SK-N-SH (cell line): Measurements from ENCODE around the gene MRPL18. TPM values are rescaled to one million over a fixed set of nuclear protein-coding genes. Genes with fewer than 3 reads are reported as not detected.

ENCODE experiments used
- CTCF ChIA-PET: fragments of 300-600, 350-600 bp; formaldehyde crosslinking; extraction: SDS; loops from one replicate; lab custom pipeline; 2021; lab: Yijun Ruan, JAX
- POLR2A ChIA-PET: fragments of 350-600 bp; sonication (Branson Sonifier 250); formaldehyde crosslinking; extraction: SDS; loops from one replicate; lab custom pipeline; 2020; ENCODE audit warnings: antibody characterized with exemption, inconsistent platforms; lab: Yijun Ruan, JAX
- DNase-seq: peaks from one replicate; pipeline ENCODE4 v3.0.0; 2012
- H2AFZ ChIP-seq: fragments of 200-600 bp; sonication (generic); 2 replicates; pipeline ENCODE4 v1.8.1; 2016; ENCODE audit warnings: antibody characterized with exemption, mild to moderate bottlenecking, low read depth
- H3F3A ChIP-seq: fragments of 200-600 bp; sonication (generic); replicated peaks from 2 replicates; pipeline ENCODE3; 2016; ENCODE audit warnings: antibody characterized with exemption, mild to moderate bottlenecking; ENCODE audit not compliant: insufficient read depth
- H3K27ac ChIP-seq, 2 experiments: fragments of 200-500 bp in 1 of 2; fragments of 200-600 bp in 1 of 2; sonication (Bioruptor generic) in 1 of 2; sonication (generic), shearing (Covaris generic) in 1 of 2; 2 replicates each; pipeline versions ENCODE4 v1.5.1 to v1.6.1; 2014 to 2016; ENCODE audit warnings: low read depth in 2 of 2, inconsistent platforms in 1 of 2, low read length in 1 of 2, mild to moderate bottlenecking in 1 of 2, mixed read lengths in 1 of 2
- H3K27me3 ChIP-seq: fragments of 200-600 bp; sonication (generic), shearing (Covaris generic); 2 replicates; pipeline ENCODE4 v1.6.1; 2016; ENCODE audit warnings: mixed run types; ENCODE audit not compliant: insufficient read depth
- H3K36me3 ChIP-seq, 2 experiments: fragments of 200-500 bp in 1 of 2; fragments of 200-600 bp in 1 of 2; sonication (Bioruptor generic) in 1 of 2; sonication (generic) in 1 of 2; replicated peaks in 1 of 2; 2 replicates each; pipeline versions ENCODE3 to v1.5.1; 2014 to 2016; ENCODE audit warnings: low read length in 1 of 2, mild to moderate bottlenecking in 1 of 2; ENCODE audit not compliant: insufficient read depth in 2 of 2, control insufficient read depth in 1 of 2
- H3K4me1 ChIP-seq, 2 experiments: fragments of 200-500 bp in 1 of 2; fragments of 200-600 bp in 1 of 2; sonication (Bioruptor generic) in 1 of 2; sonication (generic), shearing (Covaris generic) in 1 of 2; 2 replicates each; pipeline versions ENCODE4 v1.5.1 to v1.6.1; 2014 to 2016; ENCODE audit warnings: low read depth in 1 of 2, low read length in 1 of 2, mixed run types in 1 of 2; ENCODE audit not compliant: insufficient read depth in 2 of 2, control insufficient read depth in 1 of 2
- H3K4me2 ChIP-seq: fragments of 200-600 bp; sonication (generic), shearing (Covaris generic); 2 replicates; pipeline ENCODE4 v1.6.1; 2017; ENCODE audit warnings: mixed run types
- H3K4me3 ChIP-seq, 2 experiments: fragments of 200-500 bp in 1 of 2; fragments of 200-600 bp in 1 of 2; sonication (Bioruptor generic) in 1 of 2; sonication (generic), shearing (Covaris generic) in 1 of 2; 2 replicates each; pipeline versions ENCODE4 v1.5.1 to v1.8.1; 2014 to 2016; ENCODE audit warnings: low read depth in 2 of 2, inconsistent platforms in 1 of 2, low read length in 1 of 2, mild to moderate bottlenecking in 1 of 2, mixed read lengths in 1 of 2, moderate library complexity in 1 of 2
- H3K79me2 ChIP-seq: fragments of 200-600 bp; sonication (generic); 2 replicates; pipeline ENCODE4 v1.8.1; 2017; ENCODE audit warnings: mild to moderate bottlenecking; ENCODE audit not compliant: insufficient read depth
- H3K9ac ChIP-seq: fragments of 200-600 bp; sonication (generic); 2 replicates; pipeline ENCODE4 v1.6.1; 2017; ENCODE audit warnings: mixed run types
- H3K9me2 ChIP-seq: fragments of 200-600 bp; sonication (generic); 2 replicates; pipeline ENCODE4 v1.6.1; 2017; ENCODE audit warnings: mixed run types
- H3K9me3 ChIP-seq: fragments of 200-600 bp; sonication (generic); 2 replicates; pipeline ENCODE4 v1.6.1; 2017; ENCODE audit warnings: mixed run types, mild to moderate bottlenecking, moderate library complexity
- H4K20me1 ChIP-seq: fragments of 200-600 bp; sonication (generic); 2 replicates; pipeline ENCODE4 v1.6.1; 2017; ENCODE audit warnings: mild to moderate bottlenecking, mixed run types; ENCODE audit not compliant: insufficient read depth
- ELF1 ChIP-seq: IDR thresholded peaks from 2 replicates; pipeline ENCODE4 v1.4.0; 2012
- EP300 ChIP-seq, 2 experiments: IDR thresholded peaks; 2 replicates each; pipeline versions ENCODE4 v1.4.0 to v1.6.1; 2012; ENCODE audit warnings: borderline replicate concordance in 1 of 2, low read depth in 1 of 2, low read length in 1 of 2
- EZH2phosphoT487 ChIP-seq: fragments of 200-600 bp; sonication (generic); IDR thresholded peaks from 2 replicates; pipeline ENCODE4 v1.6.1; 2017; ENCODE audit warnings: low read depth, mixed run types, mild to moderate bottlenecking, antibody characterized with exemption, moderate library complexity, borderline replicate concordance
- FOSL2 ChIP-seq: IDR thresholded peaks from 2 replicates; pipeline ENCODE4 v1.4.0; 2012; ENCODE audit warnings: low read depth, mild to moderate bottlenecking, moderate library complexity, borderline replicate concordance
- FOXM1 ChIP-seq: IDR thresholded peaks from 2 replicates; pipeline ENCODE4 v1.4.0; 2012; ENCODE audit warnings: low read depth, mild to moderate bottlenecking
- IRF3 ChIP-seq: fragments of 150-350 bp; IDR thresholded peaks from 2 replicates; pipeline ENCODE4 v1.6.1; 2016; ENCODE audit warnings: mild to moderate bottlenecking, low read depth, low read length
- JUND ChIP-seq: IDR thresholded peaks from 2 replicates; pipeline ENCODE4 v1.4.0; 2012
- PBX3 ChIP-seq: IDR thresholded peaks from 2 replicates; pipeline ENCODE4; 2012
- POLR2AphosphoS5 ChIP-seq: IDR thresholded peaks from 2 replicates; pipeline ENCODE4 v1.6.1; 2012; ENCODE audit warnings: low read depth, low read length
- RAD21 ChIP-seq: IDR thresholded peaks from 2 replicates; pipeline ENCODE4 v1.6.1; 2012; ENCODE audit warnings: mild to moderate bottlenecking, low read length
- RXRA ChIP-seq: IDR thresholded peaks from 2 replicates; pipeline ENCODE4 v1.4.0; 2012; ENCODE audit warnings: low read depth, mild to moderate bottlenecking, borderline replicate concordance
- SMC3 ChIP-seq: IDR thresholded peaks from 2 replicates; pipeline ENCODE4 v1.6.1; 2012; ENCODE audit warnings: low read depth, low read length, improper control_type of control experiment
- YY1 ChIP-seq: IDR thresholded peaks from 2 replicates; pipeline ENCODE4 v1.4.0; 2012; ENCODE audit warnings: low read depth, mild to moderate bottlenecking
- WGBS: methylation state at CpG from one replicate; pipeline ENCODE4 v1.1.6; 2017; ENCODE audit warnings: low lambda C conversion rate; 5-methylcytosine and 5-hydroxymethylcytosine counted together
- polyA plus RNA-seq, 3 experiments: library from polyadenylated mRNA; depleted of rRNA; stranded (reverse); fragments of >200 nt; gene quantifications; 2 replicates each; pipeline ENCODE4 v1.2.3, GENCODE V29; 2012
- TF ChIP-seq, protein P1 (sequence below): IDR thresholded peaks from 2 replicates; pipeline ENCODE4 v1.6.1; 2012; ENCODE audit warnings: mild to moderate bottlenecking, low read depth, low read length, moderate library complexity
- TF ChIP-seq, protein P2 (sequence below): IDR thresholded peaks from 2 replicates; pipeline ENCODE4 v1.4.0; 2012; ENCODE audit warnings: low read depth, borderline replicate concordance

MRPL18 gene
- polyA plus RNA-seq, 1 of the 3 experiments (the other 2 are of a cell fraction) = 84.4 TPM

- TF ChIP-seq, protein P1, sequence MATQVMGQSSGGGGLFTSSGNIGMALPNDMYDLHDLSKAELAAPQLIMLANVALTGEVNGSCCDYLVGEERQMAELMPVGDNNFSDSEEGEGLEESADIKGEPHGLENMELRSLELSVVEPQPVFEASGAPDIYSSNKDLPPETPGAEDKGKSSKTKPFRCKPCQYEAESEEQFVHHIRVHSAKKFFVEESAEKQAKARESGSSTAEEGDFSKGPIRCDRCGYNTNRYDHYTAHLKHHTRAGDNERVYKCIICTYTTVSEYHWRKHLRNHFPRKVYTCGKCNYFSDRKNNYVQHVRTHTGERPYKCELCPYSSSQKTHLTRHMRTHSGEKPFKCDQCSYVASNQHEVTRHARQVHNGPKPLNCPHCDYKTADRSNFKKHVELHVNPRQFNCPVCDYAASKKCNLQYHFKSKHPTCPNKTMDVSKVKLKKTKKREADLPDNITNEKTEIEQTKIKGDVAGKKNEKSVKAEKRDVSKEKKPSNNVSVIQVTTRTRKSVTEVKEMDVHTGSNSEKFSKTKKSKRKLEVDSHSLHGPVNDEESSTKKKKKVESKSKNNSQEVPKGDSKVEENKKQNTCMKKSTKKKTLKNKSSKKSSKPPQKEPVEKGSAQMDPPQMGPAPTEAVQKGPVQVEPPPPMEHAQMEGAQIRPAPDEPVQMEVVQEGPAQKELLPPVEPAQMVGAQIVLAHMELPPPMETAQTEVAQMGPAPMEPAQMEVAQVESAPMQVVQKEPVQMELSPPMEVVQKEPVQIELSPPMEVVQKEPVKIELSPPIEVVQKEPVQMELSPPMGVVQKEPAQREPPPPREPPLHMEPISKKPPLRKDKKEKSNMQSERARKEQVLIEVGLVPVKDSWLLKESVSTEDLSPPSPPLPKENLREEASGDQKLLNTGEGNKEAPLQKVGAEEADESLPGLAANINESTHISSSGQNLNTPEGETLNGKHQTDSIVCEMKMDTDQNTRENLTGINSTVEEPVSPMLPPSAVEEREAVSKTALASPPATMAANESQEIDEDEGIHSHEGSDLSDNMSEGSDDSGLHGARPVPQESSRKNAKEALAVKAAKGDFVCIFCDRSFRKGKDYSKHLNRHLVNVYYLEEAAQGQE = no peak
- TF ChIP-seq, protein P2, sequence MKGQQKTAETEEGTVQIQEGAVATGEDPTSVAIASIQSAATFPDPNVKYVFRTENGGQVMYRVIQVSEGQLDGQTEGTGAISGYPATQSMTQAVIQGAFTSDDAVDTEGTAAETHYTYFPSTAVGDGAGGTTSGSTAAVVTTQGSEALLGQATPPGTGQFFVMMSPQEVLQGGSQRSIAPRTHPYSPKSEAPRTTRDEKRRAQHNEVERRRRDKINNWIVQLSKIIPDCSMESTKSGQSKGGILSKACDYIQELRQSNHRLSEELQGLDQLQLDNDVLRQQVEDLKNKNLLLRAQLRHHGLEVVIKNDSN = no peak
- TF ChIP-seq EZH2phosphoT487 (no peak), FOXM1 (no peak), FOSL2 (no peak), JUND (no peak)
Observed at GRCh38 chr6:159754959-159755914, 35.0 kb upstream of the MRPL18 start (continued).

DNA sequence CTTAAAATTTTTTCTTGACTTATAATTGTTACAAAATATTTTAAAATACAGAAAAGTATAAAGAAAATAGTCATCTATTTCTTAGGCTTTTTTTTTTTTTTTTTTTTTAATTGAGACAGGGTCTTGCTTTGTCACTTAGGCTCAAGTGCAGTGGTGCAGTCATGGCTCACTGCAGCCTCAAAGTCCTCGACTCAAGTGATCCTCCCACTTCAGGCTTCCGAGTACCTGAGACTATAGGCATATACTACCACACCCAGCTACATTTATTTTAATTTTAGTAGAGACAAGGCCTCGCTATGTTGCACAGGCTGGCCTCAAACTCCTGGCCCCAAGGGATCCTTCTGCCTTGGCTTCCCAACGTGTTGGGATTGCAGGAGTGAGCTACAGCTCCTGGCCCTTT lies 33.8 kb upstream of the MRPL18 start:
- Histone ChIP-seq H3K9me2 (no peaks in the 10 kb centered on the region), H3K4me3 (no peak overlapping the region), H4K20me1 (no peaks in the 10 kb centered on the region), H3K9ac (no peak overlapping the region), H3F3A (peaks cover 63% of the 10 kb centered on the region), H3K27me3 (no peaks in the 10 kb centered on the region), H3K9me3 (no peaks in the 10 kb centered on the region), H3K36me3 (peaks cover 62 to 67% of the 10 kb centered on the region in 2 experiments), H3K4me2 (no peak overlapping the region), H3K27ac (no peak overlapping the region), H3K79me2 (peaks cover 53% of the 10 kb centered on the region), H3K4me1 (peaks cover 6 to 14% of the 10 kb centered on the region in 2 experiments; a peak in 3 of 4 replicates), H2AFZ (no peak overlapping the region)
- TF ChIP-seq RAD21 = no peak
- TF ChIP-seq, protein P2 = no peak
- TF ChIP-seq EP300 (IDR thresholded peaks at IDR 0.05; ENCODE audit: borderline replicate concordance in 1 of 2, low read depth in 1 of 2, low read length in 1 of 2) = no peak
- no peak for TF ChIP-seq EZH2phosphoT487
- TF ChIP-seq IRF3 = no peak
- TF ChIP-seq FOXM1 = no peak
- TF ChIP-seq SMC3 = no peak
- TF ChIP-seq PBX3 = no peak
- TF ChIP-seq YY1 = no peak
- TF ChIP-seq ELF1 = no peak
- no peak for TF ChIP-seq POLR2AphosphoS5
- TF ChIP-seq RXRA = no peak
- TF ChIP-seq FOSL2 = no peak
- ChIA-PET CTCF (interaction anchor here (1.2 kb wide), 1 partner anchor 65 kb away, joined by 4 read pairs; no protein-coding TSS in a partner anchor), POLR2A (no interaction called here)
- DNase-seq = no peak
- 94% methylated on average over 3 of the region's 4 CpGs for WGBS
